KMS-11 (cell line): ENCODE measurements around the gene ST6GALNAC5.

Source experiments
- H2AFZ ChIP-seq: fragments of 200-600 bp; sonication (generic); 2 replicates; pipeline ENCODE4 v1.6.1; 2016; ENCODE audit warnings: antibody characterized with exemption, mixed run types, low read depth
- H3K27ac ChIP-seq: fragments of 200-600 bp; sonication (generic); 2 replicates; pipeline ENCODE4 v1.6.1; 2016; ENCODE audit warnings: mild to moderate bottlenecking, mixed run types
- H3K27me3 ChIP-seq: fragments of 200-600 bp; sonication (generic); 2 replicates; pipeline ENCODE4 v1.6.1; 2017; ENCODE audit warnings: mild to moderate bottlenecking, low read depth, mixed run types, moderate library complexity; ENCODE audit not compliant: insufficient read depth
- H3K36me3 ChIP-seq: fragments of 200-600 bp; sonication (generic); 2 replicates; pipeline ENCODE4 v1.6.1; 2017; ENCODE audit warnings: mild to moderate bottlenecking, mixed run types; ENCODE audit not compliant: insufficient read depth
- H3K4me1 ChIP-seq: fragments of 200-600 bp; sonication (generic); 2 replicates; pipeline ENCODE4 v1.6.1; 2016; ENCODE audit warnings: mild to moderate bottlenecking, low read depth, mixed run types; ENCODE audit not compliant: poor library complexity, severe bottlenecking
- H3K4me2 ChIP-seq: fragments of 200-600 bp; sonication (generic); 2 replicates; pipeline ENCODE4 v1.7.0; 2016; ENCODE audit warnings: mild to moderate bottlenecking, mixed run types
- H3K4me3 ChIP-seq: fragments of 200-600 bp; sonication (generic); IDR thresholded peaks from 2 replicates; pipeline ENCODE4 v1.6.1; 2017; ENCODE audit warnings: low read depth, low read length, mixed read lengths; ENCODE audit not compliant: insufficient read depth
- H3K79me2 ChIP-seq: fragments of 200-600 bp; sonication (generic); 2 replicates; pipeline ENCODE4 v1.6.1; 2016; ENCODE audit warnings: low read depth, mixed run types; ENCODE audit not compliant: insufficient read depth
- H3K9ac ChIP-seq: fragments of 200-600 bp; sonication (generic); 2 replicates; pipeline ENCODE4 v1.6.1; 2016; ENCODE audit warnings: mild to moderate bottlenecking, mixed run types
- H4K20me1 ChIP-seq: fragments of 200-600 bp; sonication (generic); 2 replicates; pipeline ENCODE4 v1.6.1; 2016; ENCODE audit warnings: mild to moderate bottlenecking, mixed run types; ENCODE audit not compliant: insufficient read depth
- TF ChIP-seq, protein P1 (sequence below): fragments of 200-600 bp; sonication (generic); conservative IDR thresholded peaks from 2 replicates; pipeline ENCODE4 v1.6.1; 2017; ENCODE audit warnings: low read depth, mild to moderate bottlenecking, antibody characterized with exemption, low read length, moderate library complexity, mixed read lengths

ST6GALNAC5 gene

DNA sequence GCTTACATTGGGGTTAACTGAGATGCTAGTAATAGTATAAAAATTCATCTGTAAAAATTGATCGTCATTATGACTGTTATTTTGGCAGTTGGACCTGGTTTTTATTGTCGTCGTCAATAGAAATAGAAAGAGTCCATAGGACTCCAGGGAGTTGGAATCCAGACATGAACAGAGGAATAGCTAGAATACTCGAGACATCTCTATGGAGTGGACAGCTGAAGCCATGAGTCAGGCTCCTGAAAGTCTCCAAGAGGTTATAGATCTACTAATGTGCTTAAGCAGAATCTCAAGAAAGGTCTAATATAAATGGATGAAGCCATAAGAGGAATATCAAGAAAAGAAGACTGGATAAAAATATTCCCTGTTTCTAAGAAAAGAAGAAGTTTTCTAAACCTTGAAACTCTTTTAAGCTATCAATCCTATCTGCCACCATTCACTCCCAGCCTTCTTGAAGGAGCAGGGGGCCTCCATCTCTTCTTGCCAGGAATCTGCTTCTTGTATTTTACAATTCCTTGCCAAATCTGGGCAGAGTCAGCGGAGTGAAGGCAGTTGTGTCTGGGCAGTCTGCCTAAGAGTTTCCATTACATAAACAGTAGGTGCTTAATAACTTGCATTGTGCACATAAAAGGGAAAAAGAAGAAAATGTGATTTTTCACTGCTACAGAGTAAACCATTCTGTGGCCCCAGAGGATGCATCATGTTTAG, 163.3 kb downstream of the ST6GALNAC5 start:
- Histone ChIP-seq H3K36me3 (no peaks in the 10 kb centered on the region), H3K4me3 (no peak overlapping the region), H2AFZ (no peak overlapping the region), H3K79me2 (no peaks in the 10 kb centered on the region), H3K4me1 (no peaks in the 10 kb centered on the region), H3K27ac (no peak overlapping the region), H4K20me1 (no peaks in the 10 kb centered on the region), H3K4me2 (no peak overlapping the region), H3K27me3 (no peaks in the 10 kb centered on the region), H3K9ac (no peak overlapping the region)
- TF ChIP-seq, protein P1, sequence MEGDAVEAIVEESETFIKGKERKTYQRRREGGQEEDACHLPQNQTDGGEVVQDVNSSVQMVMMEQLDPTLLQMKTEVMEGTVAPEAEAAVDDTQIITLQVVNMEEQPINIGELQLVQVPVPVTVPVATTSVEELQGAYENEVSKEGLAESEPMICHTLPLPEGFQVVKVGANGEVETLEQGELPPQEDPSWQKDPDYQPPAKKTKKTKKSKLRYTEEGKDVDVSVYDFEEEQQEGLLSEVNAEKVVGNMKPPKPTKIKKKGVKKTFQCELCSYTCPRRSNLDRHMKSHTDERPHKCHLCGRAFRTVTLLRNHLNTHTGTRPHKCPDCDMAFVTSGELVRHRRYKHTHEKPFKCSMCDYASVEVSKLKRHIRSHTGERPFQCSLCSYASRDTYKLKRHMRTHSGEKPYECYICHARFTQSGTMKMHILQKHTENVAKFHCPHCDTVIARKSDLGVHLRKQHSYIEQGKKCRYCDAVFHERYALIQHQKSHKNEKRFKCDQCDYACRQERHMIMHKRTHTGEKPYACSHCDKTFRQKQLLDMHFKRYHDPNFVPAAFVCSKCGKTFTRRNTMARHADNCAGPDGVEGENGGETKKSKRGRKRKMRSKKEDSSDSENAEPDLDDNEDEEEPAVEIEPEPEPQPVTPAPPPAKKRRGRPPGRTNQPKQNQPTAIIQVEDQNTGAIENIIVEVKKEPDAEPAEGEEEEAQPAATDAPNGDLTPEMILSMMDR = no peak

DNA sequence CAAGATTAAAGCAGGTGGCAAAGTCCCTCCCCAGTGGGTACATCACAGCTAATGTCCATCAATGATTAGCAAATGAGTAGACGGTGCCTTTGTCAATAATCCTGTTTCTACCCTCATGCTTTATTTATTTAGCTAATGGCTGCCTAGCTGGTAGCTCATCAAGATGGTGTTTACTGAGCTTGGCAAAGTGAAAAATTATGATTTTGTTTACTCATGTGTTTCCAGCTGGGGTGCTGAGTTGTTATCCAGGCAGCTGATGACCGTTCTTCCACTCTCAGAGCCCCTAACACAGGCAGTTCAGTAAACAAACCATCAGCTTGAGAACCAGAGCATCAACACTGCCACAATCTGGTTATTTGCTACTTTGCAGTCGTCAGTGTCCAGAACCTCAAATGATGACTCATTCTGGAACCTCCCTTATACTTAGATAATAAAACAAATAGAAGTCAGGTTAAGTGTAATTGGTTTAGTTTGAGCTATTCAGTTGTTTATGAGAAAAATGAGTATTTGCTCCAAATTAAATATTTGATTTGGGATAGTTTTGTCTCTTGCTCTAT, 163.9 kb downstream of the ST6GALNAC5 start:
- H3K79me2 ChIP-seq = no peaks in the 10 kb centered on the region

DNA sequence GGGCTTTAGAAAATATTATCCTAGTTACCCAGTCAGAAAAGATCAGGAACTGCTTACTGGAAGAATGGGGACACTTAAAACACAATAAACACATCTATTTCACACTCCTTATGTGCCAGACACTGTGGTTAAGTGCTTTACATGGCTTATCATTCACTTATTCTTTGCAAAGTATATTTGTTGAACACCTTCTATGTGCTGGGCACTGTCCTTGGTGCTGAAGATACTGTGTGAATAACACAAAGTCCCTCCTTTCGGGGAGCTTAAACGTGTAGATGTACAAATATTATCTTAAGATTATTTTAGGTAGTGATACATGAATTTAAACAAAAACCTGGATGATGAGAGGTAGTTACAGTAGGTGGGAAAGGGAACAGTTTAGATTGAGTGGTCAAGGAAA, 169.3 kb downstream of the ST6GALNAC5 start:
- no peak overlapping the region for H3K9ac ChIP-seq
- H3K27me3 ChIP-seq = no peaks in the 10 kb centered on the region
- H4K20me1 ChIP-seq = no peaks in the 10 kb centered on the region
- H3K4me2 ChIP-seq = no peak overlapping the region
- H3K36me3 ChIP-seq = no peaks in the 10 kb centered on the region
- no peaks in the 10 kb centered on the region for H3K79me2 ChIP-seq
- TF ChIP-seq, protein P1 = no peak
- H3K4me3 ChIP-seq = no peak overlapping the region
- no peak overlapping the region for H3K27ac ChIP-seq
- H3K4me1 ChIP-seq = no peaks in the 10 kb centered on the region
- no peak overlapping the region for H2AFZ ChIP-seq

More for the DNA sequence above, 163.9 kb downstream of the ST6GALNAC5 start:
- H3K27me3 ChIP-seq = no peaks in the 10 kb centered on the region
- no peaks in the 10 kb centered on the region for H3K4me1 ChIP-seq
- TF ChIP-seq, protein P1 = no peak
- H3K36me3 ChIP-seq = no peaks in the 10 kb centered on the region
- no peak overlapping the region for H3K4me3 ChIP-seq
- H2AFZ ChIP-seq = no peak overlapping the region
- no peak overlapping the region for H3K27ac ChIP-seq
- no peak overlapping the region for H3K4me2 ChIP-seq
- H3K9ac ChIP-seq = no peak overlapping the region
- no peaks in the 10 kb centered on the region for H4K20me1 ChIP-seq

DNA sequence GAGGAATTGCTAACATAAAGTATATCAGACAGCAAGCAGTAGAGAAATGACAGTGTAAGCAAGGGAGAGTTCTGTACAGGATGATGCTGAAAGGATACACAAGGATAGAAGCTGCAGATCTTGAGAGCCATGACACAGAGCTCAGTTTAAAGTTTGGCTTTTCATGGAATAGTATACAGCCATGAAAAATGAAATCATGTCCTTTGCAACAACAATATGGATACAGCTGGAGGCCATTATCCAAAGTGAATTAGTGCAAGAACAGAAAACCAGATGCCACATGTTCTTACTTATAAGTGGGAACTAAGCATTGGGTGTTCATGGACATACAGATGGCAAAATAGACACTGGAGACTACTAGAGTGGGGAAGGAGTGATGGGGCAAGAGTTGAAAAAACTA, 169.8 kb downstream of the ST6GALNAC5 start:
- Histone ChIP-seq H3K4me3 (no peak overlapping the region), H3K27me3 (no peaks in the 10 kb centered on the region), H3K27ac (no peak overlapping the region), H3K4me1 (no peaks in the 10 kb centered on the region), H3K4me2 (no peak overlapping the region), H3K9ac (no peak overlapping the region), H2AFZ (no peak overlapping the region), H4K20me1 (no peaks in the 10 kb centered on the region), H3K36me3 (no peaks in the 10 kb centered on the region), H3K79me2 (no peaks in the 10 kb centered on the region)
- TF ChIP-seq, protein P1 = no peak
